Karpas-422 (cell line): Measurements from ENCODE around the gene ZNF594. TPM values are rescaled to one million over a fixed set of nuclear protein-coding genes. Genes with fewer than 3 reads are reported as not detected.
"Not testable (repeated sequence)": the region's sequence is repeated elsewhere in the genome, so short reads cannot be mapped to it uniquely, and the experiment has no call there.

Experiments
- DNase-seq: peaks from one replicate; pipeline ENCODE4 v3.0.0-alpha.2; 2015
- H2AFZ ChIP-seq: fragments of 200-600 bp; sonication (generic); 2 replicates; pipeline ENCODE4 v1.6.1; 2014; ENCODE audit warnings: antibody characterized with exemption, low read length, mixed read lengths
- H3K27ac ChIP-seq: fragments of 200-600 bp; sonication (generic); 2 replicates; pipeline ENCODE4 v1.5.1; 2014; ENCODE audit warnings: mild to moderate bottlenecking, low read length, moderate library complexity
- H3K27me3 ChIP-seq: fragments of 200-600 bp; sonication (generic); 2 replicates; pipeline ENCODE4 v1.6.1; 2014; ENCODE audit warnings: low read length, mixed read lengths
- H3K36me3 ChIP-seq: fragments of 200-600 bp; sonication (generic); 2 replicates; pipeline ENCODE4 v1.6.1; 2014; ENCODE audit warnings: low read length, mixed read lengths; ENCODE audit not compliant: insufficient read depth
- H3K4me1 ChIP-seq: fragments of 200-600 bp; sonication (generic); 2 replicates; pipeline ENCODE4 v1.6.1; 2014; ENCODE audit warnings: mild to moderate bottlenecking, low read length, mixed read lengths
- H3K4me2 ChIP-seq: fragments of 200-600 bp; sonication (generic); 2 replicates; pipeline ENCODE4 v1.6.1; 2014; ENCODE audit warnings: low read length, low read depth, mild to moderate bottlenecking; ENCODE audit not compliant: poor library complexity, severe bottlenecking
- H3K4me3 ChIP-seq: fragments of 200-600 bp; sonication (generic); 2 replicates; pipeline ENCODE4 v1.5.1; 2014; ENCODE audit warnings: mild to moderate bottlenecking, antibody characterized with exemption, low read length, mixed read lengths
- H3K79me2 ChIP-seq: fragments of 200-600 bp; sonication (generic); 2 replicates; pipeline ENCODE4 v1.6.1; 2014; ENCODE audit warnings: mild to moderate bottlenecking, low read length, mixed read lengths
- H3K9ac ChIP-seq: fragments of 200-600 bp; sonication (generic); 2 replicates; pipeline ENCODE4 v1.6.0; 2014; ENCODE audit warnings: low read length
- H3K9me2 ChIP-seq: fragments of 200-600 bp; sonication (generic), shearing (Covaris generic); replicated peaks from 2 replicates; pipeline ENCODE4 v1.6.0; 2014; ENCODE audit warnings: mild to moderate bottlenecking, low read length, moderate library complexity; ENCODE audit not compliant: insufficient read depth
- H3K9me3 ChIP-seq: fragments of 300-700, 200-600 bp; sonication (generic); 2 replicates; pipeline ENCODE4 v1.6.1; 2014; ENCODE audit warnings: low read length, mixed read lengths
- H4K20me1 ChIP-seq: fragments of 200-600 bp; sonication (generic); 2 replicates; pipeline ENCODE4 v1.6.1; 2014; ENCODE audit warnings: mild to moderate bottlenecking, antibody characterized with exemption, low read length, low read depth; ENCODE audit not compliant: insufficient read depth
- total RNA-seq: library from RNA; depleted of rRNA; stranded (reverse); fragments of >200 nt; shearing (Covaris generic); gene quantifications from 2 replicates; pipeline ENCODE4 v1.2.3, GENCODE V29; 2014; ENCODE audit warnings: low replicate concordance

The ZNF594 gene
- total RNA-seq, 1 experiment from 2014 or later: 14.5 TPM

GRCh38 chr17:5226940-5227878, 35.5 kb upstream of the ZNF594 start:
- H3K27me3 ChIP-seq: no peaks in the 10 kb centered on the region
- DNase-seq: no peak
- no peaks in the 10 kb centered on the region for H3K9me2 ChIP-seq
- no peak overlapping the region for H3K27ac ChIP-seq
- 0 out of 2 replicates have a peak, but pooled peaks cover 4% of the 10 kb centered on the region for H4K20me1 ChIP-seq
- no peak overlapping the region for H3K9ac ChIP-seq
- H3K79me2 ChIP-seq: no peaks in the 10 kb centered on the region
- H3K4me2 ChIP-seq: no peak overlapping the region
- H3K36me3 ChIP-seq: no peaks in the 10 kb centered on the region
- H2AFZ ChIP-seq: no peak overlapping the region
- no peak overlapping the region for H3K4me3 ChIP-seq
- H3K9me3 ChIP-seq: no peaks in the 10 kb centered on the region
- peaks cover 4% of the 10 kb centered on the region; the same call in 1 of the 2 replicates for H3K4me1 ChIP-seq

- no peak overlapping the region for H3K27ac ChIP-seq
These were observed 34.2 kb upstream of the ZNF594 start for GRCh38 chr17:5225668-5226457.

GRCh38 chr17:5221912-5222311, 30.2 kb upstream of the ZNF594 start:
- H2AFZ ChIP-seq, H4K20me1 ChIP-seq, H3K9me2 ChIP-seq, H3K36me3 ChIP-seq, H3K4me1 ChIP-seq, DNase-seq, H3K4me3 ChIP-seq, H3K27me3 ChIP-seq, H3K4me2 ChIP-seq, H3K9ac ChIP-seq, H3K79me2 ChIP-seq, H3K9me3 ChIP-seq, H3K27ac ChIP-seq: not testable (repeated sequence)

More at GRCh38 chr17:5225668-5226457, 34.2 kb upstream of the ZNF594 start:
- Histone ChIP-seq H3K79me2 (no peaks in the 10 kb centered on the region), H3K4me1 (peaks cover 4% of the 10 kb centered on the region; the same call in 1 of the 2 replicates), H3K36me3 (no peaks in the 10 kb centered on the region), H3K4me2 (peak overlapping the region; percentile 18), H2AFZ (no peak overlapping the region), H3K9me2 (no peaks in the 10 kb centered on the region), H3K27me3 (no peaks in the 10 kb centered on the region), H3K9me3 (no peaks in the 10 kb centered on the region), H4K20me1 (0 out of 2 replicates have a peak, but pooled peaks cover 4% of the 10 kb centered on the region), H3K9ac (no peak overlapping the region), H3K4me3 (no peak overlapping the region)
- DNase-seq: no peak

- H3K4me3 ChIP-seq: no peak overlapping the region
- H3K9me2 ChIP-seq: no peaks in the 10 kb centered on the region
- no peaks in the 10 kb centered on the region for H3K9me3 ChIP-seq
- no peaks in the 10 kb centered on the region for H3K36me3 ChIP-seq
- H3K27me3 ChIP-seq: no peaks in the 10 kb centered on the region
- no peaks in the 10 kb centered on the region for H3K4me1 ChIP-seq
- no peaks in the 10 kb centered on the region for H4K20me1 ChIP-seq
- H3K4me2 ChIP-seq: no peak overlapping the region
- no peaks in the 10 kb centered on the region for H3K79me2 ChIP-seq
- H3K9ac ChIP-seq: no peak overlapping the region
- no peak for DNase-seq
- no peak overlapping the region for H2AFZ ChIP-seq
- H3K27ac ChIP-seq: no peak overlapping the region
These were observed 28.4 kb upstream of the ZNF594 start for GRCh38 chr17:5220074-5220473.

GRCh38 chr17:5219536-5219935, 27.9 kb upstream of the ZNF594 start:
- H3K27ac ChIP-seq: no peak overlapping the region
- no peaks in the 10 kb centered on the region for H3K4me1 ChIP-seq
- no peak overlapping the region for H3K9ac ChIP-seq
- H2AFZ ChIP-seq: no peak overlapping the region
- H3K4me2 ChIP-seq: no peak overlapping the region
- H3K79me2 ChIP-seq: no peaks in the 10 kb centered on the region
- DNase-seq: no peak
- no peaks in the 10 kb centered on the region for H4K20me1 ChIP-seq
- no peaks in the 10 kb centered on the region for H3K36me3 ChIP-seq
- no peak overlapping the region for H3K4me3 ChIP-seq
- no peaks in the 10 kb centered on the region for H3K27me3 ChIP-seq
- H3K9me2 ChIP-seq: no peaks in the 10 kb centered on the region
- H3K9me3 ChIP-seq: no peaks in the 10 kb centered on the region

GRCh38 chr17:5217562-5217961, 25.9 kb upstream of the ZNF594 start:
- not testable (repeated sequence) for H3K36me3 ChIP-seq, DNase-seq, H3K4me1 ChIP-seq, H3K27me3 ChIP-seq, H3K27ac ChIP-seq, H3K4me2 ChIP-seq, H3K9ac ChIP-seq, H3K9me3 ChIP-seq, H4K20me1 ChIP-seq, H3K79me2 ChIP-seq, H3K9me2 ChIP-seq, H2AFZ ChIP-seq, H3K4me3 ChIP-seq

- Histone ChIP-seq H2AFZ (no peak overlapping the region), H3K4me3 (no peak overlapping the region), H3K9me2 (no peaks in the 10 kb centered on the region), H3K27me3 (no peaks in the 10 kb centered on the region), H3K79me2 (no peaks in the 10 kb centered on the region), H4K20me1 (no peaks in the 10 kb centered on the region), H3K4me1 (no peaks in the 10 kb centered on the region; the same call in 1 of the 2 replicates), H3K9me3 (no peaks in the 10 kb centered on the region), H3K9ac (no peak overlapping the region), H3K4me2 (no peak overlapping the region), H3K27ac (no peak overlapping the region), H3K36me3 (no peaks in the 10 kb centered on the region)
- DNase-seq: no peak
These were observed 19.8 kb upstream of the ZNF594 start for GRCh38 chr17:5211458-5211857.

- Histone ChIP-seq H4K20me1 (no peaks in the 10 kb centered on the region), H3K4me3 (no peak overlapping the region), H3K9me2 (no peaks in the 10 kb centered on the region), H3K4me2 (no peak overlapping the region), H3K9ac (no peak overlapping the region), H2AFZ (no peak overlapping the region), H3K79me2 (no peaks in the 10 kb centered on the region), H3K9me3 (no peaks in the 10 kb centered on the region), H3K4me1 (no peaks in the 10 kb centered on the region; the same call in 1 of the 2 replicates), H3K27me3 (no peaks in the 10 kb centered on the region), H3K36me3 (no peaks in the 10 kb centered on the region), H3K27ac (no peak overlapping the region)
- no peak for DNase-seq
These were observed 19.1 kb upstream of the ZNF594 start for GRCh38 chr17:5210614-5211252.
